Breast epithelium (tissue), 4 donors: ENCODE results near the gene CAMTA1. TPM values are rescaled to one million over a fixed set of nuclear protein-coding genes. Genes with fewer than 3 reads are reported as not detected.

Experiments used
- DNase-seq, 2 donors: peaks; one replicate each; pipeline ENCODE4 v3.0.0-alpha.2; 2019; ENCODE audit warnings: low spot score in 2 of 2
- H3K27ac ChIP-seq, 2 donors: fragments of 200-600 bp; sonication (generic) in 1 of 2; one replicate each; pipeline ENCODE4 v1.5.1; 2016 to 2019; ENCODE audit warnings: mild to moderate bottlenecking in 1 of 2
- H3K27me3 ChIP-seq, 2 donors: fragments of 200-600 bp; sonication (generic) in 1 of 2; one replicate each; pipeline versions ENCODE4 v1.5.1 to v1.6.0; 2017 to 2019; ENCODE audit warnings: control low read depth in 1 of 2, mild to moderate bottlenecking in 1 of 2
- H3K36me3 ChIP-seq: fragments of 200-600 bp; one replicate; pipeline ENCODE4 v1.5.1; 2019
- H3K4me1 ChIP-seq, 2 donors: fragments of 200-600 bp; sonication (generic); one replicate each; pipeline ENCODE4 v1.5.1; 2016 to 2019; ENCODE audit warnings: control low read depth in 1 of 2
- H3K4me3 ChIP-seq, 3 donors: fragments of 200-600 bp; sonication (generic); 1 replicate in 2 of 3; 2 replicates in 1 of 3; pipeline ENCODE4 v1.5.1; 2016 to 2019; ENCODE audit warnings: mild to moderate bottlenecking in 3 of 3, moderate library complexity in 2 of 3
- H3K9me3 ChIP-seq, 2 donors: fragments of 200-600 bp; sonication (generic) in 1 of 2; one replicate each; pipeline ENCODE4 v1.5.1; 2016 to 2019; ENCODE audit warnings: control low read depth in 1 of 2
- CTCF ChIP-seq, 3 donors: fragments of 450-650 bp; IDR thresholded peaks; one replicate each; pipeline ENCODE4 v1.5.1; 2016 to 2017; ENCODE audit warnings: antibody characterized with exemption in 3 of 3, mild to moderate bottlenecking in 3 of 3, moderate library complexity in 3 of 3
- POLR2A ChIP-seq: fragments of 450-650 bp; IDR thresholded peaks from one replicate; pipeline ENCODE4 v1.6.1; 2016; ENCODE audit warnings: antibody characterized with exemption, mild to moderate bottlenecking, moderate library complexity
- POLR2AphosphoS5 ChIP-seq, 3 donors: sonication (generic); formaldehyde crosslinking; IDR thresholded peaks; one replicate each; pipeline ENCODE4 v1.6.1; 2017; ENCODE audit warnings: antibody characterized with exemption in 3 of 3
- intact Hi-C: fragments of 100-400 bp; cut with DNase I; formaldehyde crosslinking; loops from one replicate; pipeline ENCODE4 v1.15.1; 2023; ENCODE audit warnings: low total_unique reads
- total RNA-seq, 3 donors: library from RNA; depleted of rRNA; stranded (reverse); fragments of >200 nt; gene quantifications; one replicate each; pipeline ENCODE4 v1.1.0, GENCODE V29; 2016

CAMTA1 gene
- total RNA-seq, 3 donors from 2014 or later, result 53.4 to 84.0 (median 61.9) TPM

GRCh38 chr1:7506454-7507284 is 721.4 kb downstream of the CAMTA1 start:
- Histone ChIP-seq H3K36me3 (no peaks in the 10 kb centered on the region), H3K9me3 (no peaks in the 10 kb centered on the region), H3K27me3 (no peaks in the 10 kb centered on the region), H3K4me1 (no peaks in the 10 kb centered on the region), H3K27ac (no peak overlapping the region), H3K4me3 (no peak overlapping the region)
- DNase-seq, result no peak
- no peak for TF ChIP-seq CTCF (IDR thresholded peaks at IDR 0.05)
- no peak for TF ChIP-seq POLR2AphosphoS5 (IDR thresholded peaks at IDR 0.05)
- TF ChIP-seq POLR2A, result no peak
- intact Hi-C loops, result no loop called here

- TF ChIP-seq POLR2AphosphoS5 (IDR thresholded peaks at IDR 0.05) (no peak), POLR2A (no peak), CTCF (IDR thresholded peaks at IDR 0.05) (no peak)
- intact Hi-C loops, result no loop called here
- no peak for DNase-seq
- Histone ChIP-seq H3K27ac (no peak overlapping the region), H3K9me3 (no peaks in the 10 kb centered on the region), H3K27me3 (no peaks in the 10 kb centered on the region), H3K4me3 (no peak overlapping the region), H3K36me3 (no peaks in the 10 kb centered on the region), H3K4me1 (no peaks in the 10 kb centered on the region)
Measured at GRCh38 chr1:7507285-7508019, 722.2 kb downstream of the CAMTA1 start.

- H3K4me1 ChIP-seq, result no peaks in the 10 kb centered on the region
- no peaks in the 10 kb centered on the region for H3K9me3 ChIP-seq
- DNase-seq, result no peak
- intact Hi-C loops, result no loop called here
- H3K4me3 ChIP-seq, result no peak overlapping the region
- H3K36me3 ChIP-seq, result no peaks in the 10 kb centered on the region
- no peak overlapping the region for H3K27ac ChIP-seq
- TF ChIP-seq CTCF (IDR thresholded peaks at IDR 0.05) (no peak), POLR2AphosphoS5 (IDR thresholded peaks at IDR 0.05) (no peak), POLR2A (no peak)
- H3K27me3 ChIP-seq, result no peaks in the 10 kb centered on the region
Measured at GRCh38 chr1:7508052-7508933, 723.0 kb downstream of the CAMTA1 start.

GRCh38 chr1:7508934-7509519 is 723.8 kb downstream of the CAMTA1 start:
- H3K4me3 ChIP-seq, result no peak overlapping the region
- intact Hi-C loops, result no loop called here

More at GRCh38 chr1:7508934-7509519, 723.8 kb downstream of the CAMTA1 start:
- Histone ChIP-seq H3K36me3 (no peaks in the 10 kb centered on the region), H3K4me1 (no peaks in the 10 kb centered on the region), H3K27me3 (no peaks in the 10 kb centered on the region), H3K27ac (no peak overlapping the region), H3K9me3 (no peaks in the 10 kb centered on the region)
- no peak for DNase-seq
- TF ChIP-seq POLR2A, result no peak
- no peak for TF ChIP-seq CTCF (IDR thresholded peaks at IDR 0.05)
- TF ChIP-seq POLR2AphosphoS5 (IDR thresholded peaks at IDR 0.05), result no peak
